HEK293 (cell line): Measurements from ENCODE around the gene MTCL1.

ENCODE experiments used
- CTCF ChIA-PET: fragments of 350-600 bp; formaldehyde crosslinking; extraction: SDS; loops from one replicate; lab custom pipeline; 2021; ENCODE audit warnings: antibody characterized with exemption; lab: Yijun Ruan, JAX
- POLR2A ChIA-PET: fragments of 300-600 bp; formaldehyde crosslinking; extraction: SDS; loops from one replicate; lab custom pipeline; 2020; ENCODE audit warnings: antibody characterized with exemption, inconsistent platforms; lab: Yijun Ruan, JAX
- H3K27ac ChIP-seq: fragments of 200-500 bp; sonication (Bioruptor generic); 2 replicates; pipeline ENCODE4 v1.5.1; 2014; ENCODE audit warnings: low read depth, low read length, control low read depth, inconsistent platforms; ENCODE audit errors: extremely low read depth
- H3K36me3 ChIP-seq, 2 experiments: fragments of 200-500 bp in 1 of 2; sonication (Bioruptor generic) in 1 of 2; 1 replicate in 1 of 2; 2 replicates in 1 of 2; pipeline ENCODE4 v1.5.1; 2014 to 2017; ENCODE audit warnings: inconsistent platforms in 2 of 2, low read length in 2 of 2; ENCODE audit not compliant: control insufficient read depth in 2 of 2, insufficient read depth in 1 of 2
- H3K4me1 ChIP-seq: fragments of 200-500 bp; sonication (Bioruptor generic); 2 replicates; pipeline ENCODE4 v1.5.1; 2014; ENCODE audit warnings: mild to moderate bottlenecking, low read length, inconsistent platforms; ENCODE audit not compliant: control insufficient read depth, insufficient read depth
- H3K4me3 ChIP-seq: 2 replicates; pipeline ENCODE4 v1.5.1; 2011; ENCODE audit warnings: low read depth, mild to moderate bottlenecking, control low read depth, low read length, moderate library complexity
- H3K9me3 ChIP-seq: fragments of 200-500 bp; sonication (Bioruptor generic); 2 replicates; pipeline ENCODE4 v1.5.1; 2014; ENCODE audit warnings: low read depth, low read length, inconsistent platforms; ENCODE audit not compliant: control insufficient read depth, insufficient read depth
- BCL6B ChIP-seq: fragments of 450-650 bp; formaldehyde crosslinking; IDR thresholded peaks from 2 replicates; pipeline ENCODE4 v1.5.1; 2017; ENCODE audit warnings: missing biosample characterization, missing genetic modification characterization
- CTCF ChIP-seq: fragments of 450-650 bp; formaldehyde crosslinking; IDR thresholded peaks from 2 replicates; pipeline ENCODE4 v1.5.1; 2016; ENCODE audit warnings: missing biosample characterization, missing genetic modification characterization
- EGR2 ChIP-seq: fragments of 450-650 bp; formaldehyde crosslinking; IDR thresholded peaks from 2 replicates; pipeline ENCODE4 v1.5.1; 2016; ENCODE audit warnings: low read depth, missing biosample characterization, missing genetic modification characterization
- HOXC10 ChIP-seq: sonication (generic); formaldehyde crosslinking; IDR thresholded peaks from 2 replicates; pipeline ENCODE4 v1.8.1; 2023; ENCODE audit warnings: mild to moderate bottlenecking, missing genetic modification reagents
- PRDM10 ChIP-seq: fragments of 450-650 bp; formaldehyde crosslinking; IDR thresholded peaks from 2 replicates; pipeline ENCODE4 v1.5.1; 2016; ENCODE audit warnings: missing biosample characterization, missing genetic modification characterization
- PRDM4 ChIP-seq: fragments of 450-650 bp; formaldehyde crosslinking; IDR thresholded peaks from 2 replicates; pipeline ENCODE4 v1.5.1; 2017; ENCODE audit warnings: missing biosample characterization, missing genetic modification characterization
- REPIN1 ChIP-seq: fragments of 450-650 bp; formaldehyde crosslinking; IDR thresholded peaks from 2 replicates; pipeline ENCODE4 v1.5.1; 2017; ENCODE audit warnings: missing biosample characterization, missing genetic modification characterization, low read depth
- ZBTB1 ChIP-seq: fragments of 450-650 bp; formaldehyde crosslinking; IDR thresholded peaks from 2 replicates; pipeline ENCODE4 v1.5.1; 2016; ENCODE audit warnings: missing biosample characterization, missing genetic modification characterization
- ZBTB21 ChIP-seq: fragments of 450-650 bp; formaldehyde crosslinking; IDR thresholded peaks from 2 replicates; pipeline ENCODE4 v1.5.1; 2017; ENCODE audit warnings: missing biosample characterization, missing genetic modification characterization
- ZBTB26 ChIP-seq: fragments of 450-650 bp; formaldehyde crosslinking; optimal IDR thresholded peaks from 2 replicates; pipeline ENCODE3; 2016; ENCODE audit warnings: missing biosample characterization, mild to moderate bottlenecking, missing genetic modification characterization
- ZFP41 ChIP-seq: fragments of 450-650 bp; formaldehyde crosslinking; IDR thresholded peaks from 2 replicates; pipeline ENCODE4 v1.5.1; 2016; ENCODE audit warnings: missing biosample characterization, missing genetic modification characterization, borderline replicate concordance
- ZNF114 ChIP-seq: fragments of 450-650 bp; formaldehyde crosslinking; IDR thresholded peaks from 2 replicates; pipeline ENCODE4 v1.5.0; 2017; ENCODE audit warnings: missing biosample characterization, missing genetic modification characterization
- ZNF121 ChIP-seq: fragments of 450-650 bp; formaldehyde crosslinking; IDR thresholded peaks from 2 replicates; pipeline ENCODE4 v1.5.1; 2016; ENCODE audit warnings: missing biosample characterization, missing genetic modification characterization
- ZNF138 ChIP-seq: fragments of 450-650 bp; formaldehyde crosslinking; IDR thresholded peaks from 2 replicates; pipeline ENCODE4 v1.5.1; 2016; ENCODE audit warnings: missing biosample characterization, missing genetic modification characterization, borderline replicate concordance
- ZNF19 ChIP-seq: fragments of 450-650 bp; formaldehyde crosslinking; IDR thresholded peaks from 2 replicates; pipeline ENCODE4; 2016; ENCODE audit warnings: missing biosample characterization, missing genetic modification characterization, low read depth
- ZNF404 ChIP-seq: fragments of 450-650 bp; formaldehyde crosslinking; IDR thresholded peaks from 2 replicates; pipeline ENCODE4 v1.5.1; 2017; ENCODE audit warnings: missing biosample characterization, missing genetic modification characterization
- ZNF449 ChIP-seq: fragments of 450-650 bp; formaldehyde crosslinking; IDR thresholded peaks from 2 replicates; pipeline ENCODE4 v1.5.1; 2017; ENCODE audit warnings: missing biosample characterization, mild to moderate bottlenecking, missing genetic modification characterization, moderate library complexity
- ZNF645 ChIP-seq: fragments of 450-650 bp; formaldehyde crosslinking; IDR thresholded peaks from 2 replicates; pipeline ENCODE4; 2016; ENCODE audit warnings: missing biosample characterization, missing genetic modification characterization
- ZNF664 ChIP-seq: fragments of 450-650 bp; formaldehyde crosslinking; IDR thresholded peaks from 2 replicates; pipeline ENCODE4 v1.5.1; 2016; ENCODE audit warnings: missing biosample characterization, missing genetic modification characterization
- ZNF701 ChIP-seq: fragments of 450-650 bp; formaldehyde crosslinking; IDR thresholded peaks from 2 replicates; pipeline ENCODE4 v1.5.1; 2016; ENCODE audit warnings: missing biosample characterization, missing genetic modification characterization
- ZNF76 ChIP-seq: fragments of 450-650 bp; formaldehyde crosslinking; IDR thresholded peaks from 2 replicates; pipeline ENCODE4; 2016; ENCODE audit warnings: low read depth, missing biosample characterization, missing genetic modification characterization, borderline replicate concordance
- ZNF792 ChIP-seq: fragments of 450-650 bp; formaldehyde crosslinking; IDR thresholded peaks from 2 replicates; pipeline ENCODE4 v1.5.1; 2016; ENCODE audit warnings: missing biosample characterization, missing genetic modification characterization
- ZNF837 ChIP-seq: fragments of 450-650 bp; formaldehyde crosslinking; IDR thresholded peaks from 2 replicates; pipeline ENCODE4 v1.5.1; 2016; ENCODE audit warnings: missing biosample characterization, missing genetic modification characterization

The MTCL1 gene

GRCh38 chr18:8780227-8780626 is 74.9 kb downstream of the MTCL1 start (continued):
- TF ChIP-seq ZBTB26 (tag by site-specific recombination) (no peak), ZNF792 (tag by site-specific recombination) (no peak), ZNF404 (no peak), ZNF19 (no peak), CTCF (tag by site-specific recombination) (no peak), ZFP41 (tag by site-specific recombination) (no peak)
- TF ChIP-seq, all 188 proteins: peak for 0

- CTCF ChIA-PET: no interaction called here
- Histone ChIP-seq H3K4me1 (no peaks in the 10 kb centered on the region), H3K36me3 (peaks cover 0 to 27% of the 10 kb centered on the region in 2 experiments; a peak in 1 of 3 replicates), H3K27ac (no peak overlapping the region), H3K9me3 (no peaks in the 10 kb centered on the region), H3K4me3 (no peak overlapping the region)
- POLR2A ChIA-PET: no interaction called here
- TF ChIP-seq ZNF138 (tag by site-specific recombination) (no peak), EGR2 (tag by site-specific recombination) (no peak), ZNF121 (tag by site-specific recombination) (no peak), ZNF449 (tag by site-specific recombination) (no peak), ZNF837 (tag by site-specific recombination) (no peak), ZBTB1 (tag by site-specific recombination) (no peak), ZNF114 (no peak), HOXC10 (CRISPR knock-in tag) (no peak), ZBTB21 (no peak), ZNF645 (tag by site-specific recombination) (no peak), ZNF76 (tag by site-specific recombination) (no peak), ZNF664 (tag by site-specific recombination) (no peak), BCL6B (tag by site-specific recombination) (no peak), ZNF701 (no peak), PRDM4 (tag by site-specific recombination) (no peak), REPIN1 (tag by site-specific recombination) (no peak), PRDM10 (tag by site-specific recombination) (no peak)
These were observed 76.3 kb downstream of the MTCL1 start for GRCh38 chr18:8781671-8782070.
